Measurements from ENCODE around the gene VANGL1.

Gene VANGL1

DNA sequence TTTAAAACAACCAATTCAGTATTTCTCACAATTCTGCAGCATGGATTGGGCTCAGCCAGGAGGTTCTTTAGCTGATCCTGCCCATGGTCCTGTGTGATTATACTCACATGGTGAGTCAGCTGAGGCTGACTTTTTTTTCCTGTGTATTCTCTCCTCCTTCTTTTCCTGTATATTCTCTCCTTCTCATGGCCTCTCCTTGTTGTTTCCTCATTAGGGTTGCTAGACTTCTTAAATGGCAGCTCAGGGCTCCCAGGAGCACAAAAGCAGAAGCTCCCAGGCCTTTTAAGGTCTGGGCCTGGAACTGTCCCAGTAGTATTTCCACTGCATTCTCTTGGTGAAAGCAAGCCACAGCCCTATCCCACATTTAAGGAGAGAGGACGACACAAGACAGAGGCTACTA lies 26.8 kb downstream of the VANGL1 start:
- no peak overlapping the region for H3K4me3 Mint-ChIP-seq
- DNase-seq (ENCODE audit: low spot score in 2 of 2) (no peak), ATAC-seq (ENCODE audit: low read depth) (no peak)
- H3K36me3 Mint-ChIP-seq, result peaks cover 1% of the 10 kb centered on the region
- H3K27me3 Mint-ChIP-seq, result no peaks in the 10 kb centered on the region
- no peaks in the 10 kb centered on the region for H3K4me1 Mint-ChIP-seq
- peaks cover 1% of the 10 kb centered on the region for H3K9me3 Mint-ChIP-seq
- no peak overlapping the region for H3K27ac Mint-ChIP-seq

DNA sequence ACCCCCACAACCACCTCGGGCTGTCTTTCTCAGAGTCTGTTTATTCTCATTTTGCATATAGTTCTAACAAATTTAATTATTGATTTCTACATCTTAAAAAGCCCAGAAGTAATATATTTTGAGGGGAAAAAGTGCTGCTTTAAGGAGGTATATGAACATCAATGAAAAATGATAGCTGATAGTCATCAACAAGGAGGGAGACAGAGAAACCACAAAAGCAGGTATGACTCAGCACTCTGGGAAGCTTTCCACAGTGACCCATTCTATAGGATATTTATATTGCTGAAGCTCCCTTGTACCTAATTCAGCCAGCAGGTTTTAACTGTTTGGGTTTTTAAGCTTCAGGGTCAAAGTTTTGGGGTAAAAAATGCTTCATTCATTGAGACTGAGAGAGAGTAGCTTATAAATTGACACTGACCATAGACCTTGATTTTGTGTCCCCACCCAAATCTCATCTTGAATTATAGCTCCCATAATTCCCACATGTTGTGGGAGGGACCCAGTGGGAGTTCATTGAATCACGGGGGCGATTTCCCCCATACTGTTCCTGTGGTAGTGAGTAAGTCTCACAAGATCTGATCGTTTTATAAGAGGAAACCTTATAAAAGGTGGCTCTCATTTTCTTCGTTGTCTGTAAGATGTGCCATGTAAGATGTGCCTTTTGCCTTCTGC lies 27.4 kb downstream of the VANGL1 start:
- peaks cover 1% of the 10 kb centered on the region for H3K9me3 Mint-ChIP-seq
- no peak overlapping the region for H3K27ac Mint-ChIP-seq
- ATAC-seq (ENCODE audit: low read depth), result no peak
- no peak for DNase-seq (ENCODE audit: low spot score in 2 of 2)
- peaks cover 1% of the 10 kb centered on the region for H3K36me3 Mint-ChIP-seq
- no peak overlapping the region for H3K4me3 Mint-ChIP-seq
- H3K27me3 Mint-ChIP-seq, result no peaks in the 10 kb centered on the region
- no peaks in the 10 kb centered on the region for H3K4me1 Mint-ChIP-seq

DNA sequence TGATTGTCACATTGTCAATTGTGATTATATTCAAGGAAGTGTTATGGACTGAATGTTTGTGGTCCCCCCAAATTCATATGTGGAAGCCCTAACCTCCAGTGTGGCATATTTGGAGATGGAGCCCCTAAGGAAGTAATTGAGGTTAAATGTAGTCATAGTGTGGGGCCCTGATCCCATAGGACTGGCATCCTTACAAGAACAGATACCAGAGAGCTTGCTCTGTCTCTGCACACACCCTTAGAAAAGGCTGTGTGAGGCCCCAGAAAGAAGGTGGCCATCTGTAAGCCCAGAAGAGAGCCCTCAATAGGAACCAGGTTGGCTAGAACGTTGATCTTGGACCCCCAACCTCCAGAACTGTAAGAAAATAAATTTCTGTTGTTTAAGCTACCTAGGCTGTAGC lies 28.1 kb downstream of the VANGL1 start:
- DNase-seq (ENCODE audit: low spot score in 2 of 2) (no peak), ATAC-seq (ENCODE audit: low read depth) (no peak)
- Mint-ChIP-seq H3K27me3 (no peaks in the 10 kb centered on the region), H3K4me1 (no peaks in the 10 kb centered on the region), H3K36me3 (peaks cover 1% of the 10 kb centered on the region), H3K9me3 (peaks cover 1% of the 10 kb centered on the region), H3K4me3 (no peak overlapping the region), H3K27ac (no peak overlapping the region)

DNA sequence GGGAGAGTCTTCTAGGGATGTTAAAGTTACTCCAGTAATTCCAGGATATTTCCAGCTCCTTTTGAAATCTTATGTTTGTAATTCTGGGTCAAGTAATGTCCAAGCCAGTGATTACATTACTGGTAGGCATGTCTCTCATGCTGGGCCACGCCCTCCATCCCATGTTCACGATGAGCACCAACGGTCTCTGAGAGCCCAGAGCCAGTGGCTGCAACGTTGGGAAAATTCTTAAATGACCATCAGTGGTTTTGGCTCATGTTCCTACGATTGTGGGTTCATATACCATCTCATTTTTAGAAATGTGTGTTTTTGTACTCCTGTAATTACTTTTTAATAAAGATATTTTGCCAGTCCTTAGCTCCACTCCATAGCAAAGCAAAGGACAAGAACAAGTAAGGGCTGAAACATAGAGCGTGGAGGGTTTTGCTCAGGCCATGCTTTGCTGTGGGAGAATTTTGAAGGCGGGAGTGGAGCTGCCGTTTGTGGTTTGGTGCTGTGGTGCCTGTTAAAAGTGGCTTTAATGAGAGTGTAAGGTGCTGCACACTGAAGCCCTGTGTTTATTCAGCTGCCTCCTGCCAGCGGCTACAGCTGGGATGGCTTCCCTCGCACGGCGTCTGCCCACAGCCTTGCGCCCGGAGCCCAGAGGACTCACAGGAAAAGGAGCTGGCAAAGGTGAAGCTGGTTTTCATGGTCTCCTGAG lies 28.9 kb downstream of the VANGL1 start:
- ATAC-seq (ENCODE audit: low read depth), result no peak
- no peak overlapping the region for H3K4me3 Mint-ChIP-seq
- peaks cover 1% of the 10 kb centered on the region for H3K36me3 Mint-ChIP-seq
- H3K4me1 Mint-ChIP-seq, result no peaks in the 10 kb centered on the region
- peaks cover 1% of the 10 kb centered on the region for H3K9me3 Mint-ChIP-seq
- H3K27ac Mint-ChIP-seq, result no peak overlapping the region
- no peak for DNase-seq (ENCODE audit: low spot score in 2 of 2)
- no peaks in the 10 kb centered on the region for H3K27me3 Mint-ChIP-seq

DNA sequence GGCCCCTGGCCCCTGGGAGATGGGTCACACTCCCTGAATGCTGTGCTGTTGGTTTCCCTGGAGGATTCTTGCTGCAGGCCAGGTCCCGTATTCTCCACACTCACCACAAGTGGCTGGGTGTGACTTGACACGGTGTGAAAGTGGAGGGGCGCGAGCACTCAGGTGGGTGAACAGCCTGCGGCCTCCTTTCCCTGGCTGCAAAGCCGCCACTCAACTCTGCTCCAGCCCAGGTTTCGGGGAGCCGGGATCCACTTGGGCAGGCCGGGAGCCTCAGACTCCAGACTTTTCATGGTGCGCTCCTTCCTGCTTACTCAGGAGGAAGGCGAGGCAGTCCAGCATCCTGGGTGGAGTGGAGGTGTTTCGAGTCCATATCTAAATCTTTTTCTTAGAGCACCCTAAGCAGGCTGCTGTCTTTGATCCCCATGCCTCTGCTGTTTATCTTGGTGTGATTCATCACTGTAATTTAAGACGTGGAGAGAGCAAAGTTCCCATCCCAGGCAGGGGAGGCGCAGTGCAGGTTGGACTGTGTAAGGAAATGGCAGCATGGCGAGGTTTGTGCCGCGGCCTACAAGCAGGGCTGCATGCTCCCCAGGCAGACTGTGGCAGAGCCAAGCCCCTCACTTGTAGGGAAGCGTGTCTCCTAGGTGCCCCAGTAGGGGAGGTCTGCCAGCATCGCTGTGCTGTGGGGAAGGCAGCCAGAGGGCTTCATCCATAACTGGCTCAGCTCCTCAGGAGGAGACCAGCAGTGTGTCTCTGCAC lies 29.6 kb downstream of the VANGL1 start:
- Mint-ChIP-seq H3K36me3 (peaks cover 1% of the 10 kb centered on the region), H3K27me3 (no peaks in the 10 kb centered on the region), H3K4me3 (no peak overlapping the region), H3K4me1 (no peaks in the 10 kb centered on the region), H3K27ac (no peak overlapping the region), H3K9me3 (peaks cover 1% of the 10 kb centered on the region)
- ATAC-seq (ENCODE audit: low read depth) (no peak), DNase-seq (ENCODE audit: low spot score in 2 of 2) (no peak)

DNA sequence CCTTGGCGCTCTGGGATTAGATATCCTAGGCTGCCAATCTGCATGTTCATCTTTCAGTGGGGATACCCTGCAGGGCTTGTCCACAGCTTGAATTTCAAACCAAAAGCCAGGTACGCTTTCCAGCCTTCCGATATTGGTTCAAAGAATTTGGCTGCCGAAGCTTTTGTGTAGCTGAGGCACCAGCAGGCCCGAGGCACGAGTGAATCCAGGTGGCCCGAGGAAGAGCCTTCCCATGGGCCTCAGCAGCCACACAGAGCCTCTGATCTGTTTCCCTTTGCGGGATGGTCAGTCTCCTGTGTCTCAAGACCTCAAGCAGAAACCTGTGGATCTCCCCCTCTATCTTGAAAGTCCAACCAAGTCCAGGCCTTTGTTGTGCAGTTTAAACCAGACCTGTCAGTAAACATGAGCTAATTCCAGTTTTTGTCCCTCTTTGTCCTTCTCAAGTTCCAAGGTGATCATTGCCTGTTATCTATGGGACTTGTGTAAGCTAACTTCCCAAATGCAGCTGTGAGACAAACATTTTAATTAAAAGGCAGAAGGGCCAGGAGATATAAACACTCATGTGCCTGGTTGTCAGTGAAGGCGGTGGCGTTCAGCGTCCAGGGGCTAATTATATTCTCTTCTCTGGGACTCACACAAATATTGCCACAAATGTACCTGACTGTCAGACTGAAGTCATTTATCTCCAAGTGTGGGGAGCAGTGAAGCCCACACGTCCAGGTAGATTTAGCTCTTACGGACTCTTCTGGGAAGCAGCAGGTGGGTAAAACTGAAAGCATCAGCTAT lies 30.6 kb downstream of the VANGL1 start:
- H3K27ac Mint-ChIP-seq, result no peak overlapping the region
- no peak for DNase-seq (ENCODE audit: low spot score in 2 of 2)
- no peaks in the 10 kb centered on the region for H3K4me1 Mint-ChIP-seq
- peaks cover 1% of the 10 kb centered on the region for H3K36me3 Mint-ChIP-seq
- no peak for ATAC-seq (ENCODE audit: low read depth)
- no peaks in the 10 kb centered on the region for H3K27me3 Mint-ChIP-seq
- peaks cover 1% of the 10 kb centered on the region for H3K9me3 Mint-ChIP-seq
- H3K4me3 Mint-ChIP-seq, result no peak overlapping the region

DNA sequence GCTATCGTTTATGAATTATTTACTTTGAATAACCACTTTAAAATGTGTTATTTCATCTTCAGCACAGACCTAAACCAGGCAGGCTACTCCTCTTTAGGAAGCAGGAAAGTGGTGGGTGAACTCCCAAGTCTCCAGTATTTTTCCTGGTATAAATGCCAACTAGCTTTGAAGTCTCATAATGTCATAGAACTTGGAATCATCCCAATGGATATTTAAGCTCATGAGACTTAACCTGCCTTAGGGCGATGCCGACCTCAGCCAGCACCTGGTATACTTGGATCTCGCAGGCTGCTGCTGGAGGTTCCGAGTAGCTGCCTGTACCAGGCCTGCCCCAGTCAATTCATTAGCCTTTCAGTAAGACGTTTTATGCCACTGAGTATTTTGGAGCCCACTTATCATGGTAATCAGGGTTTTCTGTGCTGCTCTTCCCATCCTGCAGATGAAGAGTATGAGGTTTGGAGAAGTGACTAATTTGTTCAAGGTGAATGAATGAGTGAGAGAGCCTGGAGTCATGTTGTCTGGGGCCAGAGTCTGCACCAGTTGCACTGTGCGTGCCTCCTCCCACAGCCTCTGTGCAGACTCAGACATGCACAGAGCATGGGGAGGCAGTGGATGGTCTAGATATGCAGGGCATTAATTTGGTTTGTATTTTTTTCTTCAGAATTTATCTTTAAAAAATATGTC lies 34.9 kb downstream of the VANGL1 start:
- H3K4me3 Mint-ChIP-seq, result no peak overlapping the region
- no peak for DNase-seq (ENCODE audit: low spot score in 2 of 2)
- H3K9me3 Mint-ChIP-seq, result no peaks in the 10 kb centered on the region
- H3K36me3 Mint-ChIP-seq, result no peaks in the 10 kb centered on the region
- H3K27ac Mint-ChIP-seq, result no peak overlapping the region
- peaks cover 9% of the 10 kb centered on the region for H3K4me1 Mint-ChIP-seq
- ATAC-seq (ENCODE audit: low read depth), result no peak
- no peaks in the 10 kb centered on the region for H3K27me3 Mint-ChIP-seq

DNA sequence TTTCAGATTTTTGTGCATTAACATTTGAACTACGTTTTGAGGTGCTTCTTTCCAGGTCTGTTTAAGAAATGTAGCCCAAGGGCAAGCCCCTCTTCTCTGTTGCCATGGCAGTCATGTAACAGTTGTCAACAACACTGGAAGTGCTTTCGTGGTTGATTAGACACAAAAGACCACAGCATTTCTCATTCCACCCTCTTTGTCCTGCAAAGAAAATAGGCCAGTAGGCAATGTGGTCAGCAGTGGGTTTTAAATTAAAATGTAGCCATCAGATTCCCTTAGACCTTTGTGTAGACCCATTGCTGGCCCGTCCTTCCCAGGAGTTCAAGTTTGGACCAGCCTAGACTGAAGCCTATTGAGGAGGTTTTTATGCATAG lies 35.4 kb downstream of the VANGL1 start:
- H3K36me3 Mint-ChIP-seq, result no peaks in the 10 kb centered on the region
- H3K27ac Mint-ChIP-seq, result no peak overlapping the region
- DNase-seq (ENCODE audit: low spot score in 2 of 2), result no peak
- H3K27me3 Mint-ChIP-seq, result no peaks in the 10 kb centered on the region
- no peaks in the 10 kb centered on the region for H3K9me3 Mint-ChIP-seq
- peak; percentile 37 for ATAC-seq (ENCODE audit: low read depth)
- peaks cover 9% of the 10 kb centered on the region for H3K4me1 Mint-ChIP-seq
- H3K4me3 Mint-ChIP-seq, result no peak overlapping the region

DNA sequence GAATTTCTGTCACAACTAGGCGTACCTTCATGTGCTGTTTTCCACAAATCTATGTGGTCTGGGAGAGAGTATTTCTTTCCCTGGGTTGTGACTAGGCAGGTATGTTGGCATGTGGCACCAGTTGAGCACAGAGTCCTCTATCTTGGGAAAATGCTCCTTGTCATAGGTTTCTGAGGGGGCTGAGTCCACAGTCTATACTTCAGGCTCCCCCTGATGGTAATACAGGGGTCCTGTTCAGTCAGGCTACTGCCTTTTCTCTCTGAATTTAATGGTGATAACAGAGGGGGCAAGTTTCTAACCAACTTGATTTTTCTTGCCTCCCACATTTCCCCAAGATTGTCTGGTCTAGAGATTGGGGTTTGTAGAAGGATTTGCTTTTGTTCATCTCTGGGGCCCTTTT lies 35.8 kb downstream of the VANGL1 start:
- Mint-ChIP-seq H3K36me3 (no peaks in the 10 kb centered on the region), H3K4me1 (peaks cover 9% of the 10 kb centered on the region), H3K27me3 (no peaks in the 10 kb centered on the region), H3K4me3 (no peak overlapping the region), H3K9me3 (no peaks in the 10 kb centered on the region), H3K27ac (no peak overlapping the region)
- no peak for DNase-seq (ENCODE audit: low spot score in 2 of 2)
- ATAC-seq (ENCODE audit: low read depth), result no peak

DNA sequence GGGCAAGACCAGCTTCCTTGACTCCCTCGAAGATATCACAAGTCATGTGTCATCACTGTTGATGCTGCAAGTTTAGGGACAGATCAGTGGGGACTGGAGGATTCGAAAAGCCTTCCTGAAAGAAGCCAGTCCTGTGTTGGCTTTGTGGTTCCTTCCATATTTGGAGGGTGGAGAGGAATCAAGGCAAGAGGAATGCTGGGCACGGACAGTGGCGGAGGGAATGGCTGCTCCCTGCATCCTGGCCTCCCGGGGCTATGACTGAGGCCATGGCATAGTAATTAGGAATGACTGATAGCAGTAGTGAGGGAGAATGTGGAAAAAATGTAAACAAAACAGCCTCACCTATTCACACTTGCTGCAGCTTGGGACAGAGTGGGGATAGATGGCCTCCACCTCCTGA lies 36.4 kb downstream of the VANGL1 start:
- no peak overlapping the region for H3K4me3 Mint-ChIP-seq
- no peak overlapping the region for H3K27ac Mint-ChIP-seq
- ATAC-seq (ENCODE audit: low read depth) (no peak), DNase-seq (ENCODE audit: low spot score in 2 of 2) (no peak)
- H3K27me3 Mint-ChIP-seq, result no peaks in the 10 kb centered on the region
- peaks cover 9% of the 10 kb centered on the region for H3K4me1 Mint-ChIP-seq
- no peaks in the 10 kb centered on the region for H3K36me3 Mint-ChIP-seq
- H3K9me3 Mint-ChIP-seq, result no peaks in the 10 kb centered on the region

DNA sequence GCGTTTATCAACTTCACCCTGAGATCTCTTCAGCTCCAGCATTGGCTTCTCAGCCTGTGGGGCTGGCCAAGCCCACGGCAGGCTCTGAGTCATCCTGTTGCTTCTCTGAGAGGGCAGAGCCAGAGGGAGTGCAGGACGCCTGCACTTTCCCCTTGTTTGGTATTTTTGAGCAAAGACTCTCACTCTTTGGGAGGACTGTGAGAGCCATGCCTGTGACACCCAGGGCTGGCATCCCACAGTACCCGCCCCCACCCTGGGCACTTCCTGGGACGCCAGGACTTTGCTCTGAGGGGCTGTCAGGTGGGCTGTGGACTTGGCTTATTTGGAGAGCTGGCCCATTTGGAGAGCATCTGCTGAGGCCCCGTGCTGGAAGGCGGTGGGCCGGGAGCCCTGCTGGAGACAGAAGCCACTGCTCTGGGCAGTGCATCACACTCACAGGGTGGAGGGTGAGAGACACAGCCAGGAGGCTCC lies 37.4 kb downstream of the VANGL1 start:
- Mint-ChIP-seq H3K9me3 (no peaks in the 10 kb centered on the region), H3K27ac (no peak overlapping the region), H3K4me1 (peaks cover 9% of the 10 kb centered on the region), H3K27me3 (no peaks in the 10 kb centered on the region), H3K36me3 (no peaks in the 10 kb centered on the region), H3K4me3 (no peak overlapping the region)
- ATAC-seq (ENCODE audit: low read depth) (no peak), DNase-seq (ENCODE audit: low spot score in 2 of 2) (no peak)

DNA sequence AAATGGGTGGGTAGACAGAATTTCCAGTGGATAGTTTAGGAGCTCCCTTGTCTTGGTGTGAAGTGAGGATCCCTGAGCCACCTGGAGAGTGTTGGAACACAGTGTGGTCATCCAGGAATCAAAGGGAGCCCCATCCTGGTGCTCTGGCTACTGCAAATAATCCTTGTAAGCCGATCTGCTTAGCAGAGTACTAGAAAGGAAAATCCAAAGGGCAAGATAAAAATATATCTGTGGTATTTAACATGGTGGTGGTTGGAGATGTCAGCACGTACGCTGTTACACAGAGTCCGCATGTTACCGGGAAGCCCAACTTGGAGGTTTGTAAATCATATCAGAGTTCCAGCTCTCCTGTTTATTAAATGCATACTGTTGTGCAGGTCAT lies 39.0 kb downstream of the VANGL1 start:
- H3K9me3 Mint-ChIP-seq, result no peaks in the 10 kb centered on the region
- no peak for DNase-seq (ENCODE audit: low spot score in 2 of 2)
- H3K4me3 Mint-ChIP-seq, result no peak overlapping the region
- no peaks in the 10 kb centered on the region for H3K27me3 Mint-ChIP-seq
- no peak for ATAC-seq (ENCODE audit: low read depth)
- no peak overlapping the region for H3K27ac Mint-ChIP-seq
- peaks cover 9% of the 10 kb centered on the region for H3K4me1 Mint-ChIP-seq
- H3K36me3 Mint-ChIP-seq, result no peaks in the 10 kb centered on the region

DNA sequence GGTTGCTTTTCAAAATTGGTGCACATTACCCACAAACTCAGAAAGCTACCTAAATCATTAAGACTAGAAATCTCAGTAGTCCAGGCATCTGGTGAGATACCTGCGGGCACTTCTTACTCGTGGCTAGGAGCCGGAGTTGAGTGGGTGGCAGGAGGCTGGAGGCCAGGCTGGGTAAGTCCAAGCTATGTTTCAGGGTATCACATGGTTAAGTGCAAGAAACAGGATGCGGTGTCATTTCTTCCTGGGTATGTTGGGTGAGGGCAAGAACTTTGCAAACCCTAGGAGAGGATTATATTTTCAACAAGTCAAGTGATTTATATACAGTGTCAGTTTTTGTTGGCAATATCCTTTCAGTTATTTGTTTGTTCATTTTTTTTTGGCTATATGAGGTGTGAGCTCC lies 41.0 kb downstream of the VANGL1 start:
- no peak for DNase-seq (ENCODE audit: low spot score in 2 of 2)
- no peaks in the 10 kb centered on the region for H3K9me3 Mint-ChIP-seq
- H3K27ac Mint-ChIP-seq, result no peak overlapping the region
- no peak for ATAC-seq (ENCODE audit: low read depth)
- H3K27me3 Mint-ChIP-seq, result no peaks in the 10 kb centered on the region
- no peaks in the 10 kb centered on the region for H3K36me3 Mint-ChIP-seq
- H3K4me3 Mint-ChIP-seq, result no peak overlapping the region
- H3K4me1 Mint-ChIP-seq, result peaks cover 9% of the 10 kb centered on the region

Data from memory B cell (primary cell).